Measurements from ENCODE around the gene MMP27. TPM values are rescaled to one million over a fixed set of nuclear protein-coding genes. Genes with fewer than 3 reads are reported as not detected.
"Not testable (repeated sequence)": the region's sequence is repeated elsewhere in the genome, so short reads cannot be mapped to it uniquely, and the experiment has no call there.

Gene MMP27, protein sequence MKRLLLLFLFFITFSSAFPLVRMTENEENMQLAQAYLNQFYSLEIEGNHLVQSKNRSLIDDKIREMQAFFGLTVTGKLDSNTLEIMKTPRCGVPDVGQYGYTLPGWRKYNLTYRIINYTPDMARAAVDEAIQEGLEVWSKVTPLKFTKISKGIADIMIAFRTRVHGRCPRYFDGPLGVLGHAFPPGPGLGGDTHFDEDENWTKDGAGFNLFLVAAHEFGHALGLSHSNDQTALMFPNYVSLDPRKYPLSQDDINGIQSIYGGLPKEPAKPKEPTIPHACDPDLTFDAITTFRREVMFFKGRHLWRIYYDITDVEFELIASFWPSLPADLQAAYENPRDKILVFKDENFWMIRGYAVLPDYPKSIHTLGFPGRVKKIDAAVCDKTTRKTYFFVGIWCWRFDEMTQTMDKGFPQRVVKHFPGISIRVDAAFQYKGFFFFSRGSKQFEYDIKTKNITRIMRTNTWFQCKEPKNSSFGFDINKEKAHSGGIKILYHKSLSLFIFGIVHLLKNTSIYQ
- total RNA-seq (2014; rRNA removed; shearing (Covaris generic)): not detected in 2 replicates

DNA sequence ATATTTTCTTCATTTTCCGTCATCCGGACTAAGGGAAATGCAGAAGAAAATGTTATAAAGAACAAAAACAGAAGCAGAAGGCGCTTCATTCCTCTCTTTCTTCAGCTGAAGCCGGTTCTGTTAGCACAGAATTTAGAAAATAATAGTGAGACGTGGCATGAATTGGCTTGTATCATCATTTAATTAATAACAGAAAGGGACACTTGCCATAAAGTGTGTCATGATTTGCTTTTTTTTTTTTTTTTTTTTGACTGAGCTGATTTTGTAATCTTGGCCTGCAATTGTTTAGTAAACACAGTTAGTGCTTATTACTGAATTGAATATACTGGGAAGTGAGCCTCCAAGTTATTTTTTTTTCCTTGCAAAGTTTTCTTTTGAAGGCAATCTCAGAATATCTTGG is at the start of gene MMP27:
MMP27 (minus strand) TSS at position 144 of the 400 bp plus-strand sequence; CDS start at position 89, 55 bp downstream.
- no peak for DNase-seq (ENCODE audit: low read depth)

DNA sequence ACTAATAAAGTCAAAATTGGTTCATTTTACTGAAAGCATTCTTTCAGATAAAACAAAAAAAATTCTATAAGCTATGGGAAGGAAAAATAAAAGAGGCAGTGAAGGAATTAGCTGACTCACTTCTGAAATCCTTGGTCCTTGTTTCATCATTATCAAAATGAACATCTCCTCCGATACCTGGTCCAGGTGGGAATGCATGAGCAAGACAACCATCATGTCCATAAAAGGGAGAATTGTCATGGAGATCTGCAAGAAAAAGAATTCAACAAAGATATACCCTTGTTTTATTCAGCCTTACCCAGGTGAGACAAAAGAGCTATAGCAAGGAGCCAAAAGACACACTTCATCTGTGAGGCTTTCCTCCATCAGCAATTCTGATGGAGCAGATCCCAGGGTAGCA is 47.7 kb upstream of the MMP27 start:
- DNase-seq (ENCODE audit: low read depth): no peak

DNA sequence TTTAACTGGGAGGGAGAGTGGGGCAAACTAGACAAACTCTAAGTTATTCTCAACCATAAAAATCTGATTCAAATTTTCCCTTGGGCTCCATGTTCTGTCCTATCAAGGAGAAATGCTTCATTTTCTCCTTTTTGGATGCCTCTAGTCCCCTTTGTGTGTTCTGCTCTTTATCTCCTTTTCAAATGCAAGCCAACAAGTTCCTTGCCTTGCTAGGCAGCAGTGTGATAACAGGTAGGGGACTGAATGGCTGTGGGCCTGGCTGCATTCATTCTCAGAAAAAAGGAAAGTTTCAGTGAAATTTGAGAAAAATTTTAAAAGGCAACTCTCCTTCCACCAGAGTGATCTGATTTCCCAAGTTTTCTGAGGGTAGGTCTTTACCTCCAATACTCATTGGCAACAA is 46.1 kb upstream of the MMP27 start:
- DNase-seq (ENCODE audit: low read depth): no peak

DNA sequence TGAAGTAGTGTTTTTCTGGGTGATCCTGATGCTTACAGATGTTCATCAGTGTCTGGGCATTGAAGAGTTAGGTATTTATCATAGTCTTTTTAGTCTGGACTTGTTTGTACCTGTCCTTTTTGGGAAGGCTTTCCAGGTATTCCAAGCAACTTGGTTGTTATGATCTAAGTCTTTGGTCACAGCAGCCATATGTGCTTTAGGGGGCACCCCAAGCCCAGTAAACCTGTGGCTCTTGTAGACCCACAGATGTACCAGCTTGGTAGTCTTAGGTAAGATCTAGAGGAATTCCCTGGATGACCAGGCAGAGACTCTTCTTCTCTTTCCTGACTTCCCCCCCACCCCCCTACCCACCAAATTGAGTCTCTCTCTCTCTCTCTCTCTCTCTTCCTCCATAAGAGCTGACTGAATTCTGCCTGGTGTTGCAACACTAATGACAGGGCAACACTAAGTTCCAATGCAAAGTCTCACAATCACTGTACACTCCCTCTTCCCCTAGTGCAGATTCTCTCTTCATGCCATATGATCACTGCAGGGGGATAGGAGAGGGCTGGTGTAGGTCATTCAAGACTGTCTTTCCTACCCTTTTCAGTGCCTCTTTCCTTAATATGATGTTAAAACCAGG is 43.6 kb upstream of the MMP27 start:
- no peak for DNase-seq (ENCODE audit: low read depth)

DNA sequence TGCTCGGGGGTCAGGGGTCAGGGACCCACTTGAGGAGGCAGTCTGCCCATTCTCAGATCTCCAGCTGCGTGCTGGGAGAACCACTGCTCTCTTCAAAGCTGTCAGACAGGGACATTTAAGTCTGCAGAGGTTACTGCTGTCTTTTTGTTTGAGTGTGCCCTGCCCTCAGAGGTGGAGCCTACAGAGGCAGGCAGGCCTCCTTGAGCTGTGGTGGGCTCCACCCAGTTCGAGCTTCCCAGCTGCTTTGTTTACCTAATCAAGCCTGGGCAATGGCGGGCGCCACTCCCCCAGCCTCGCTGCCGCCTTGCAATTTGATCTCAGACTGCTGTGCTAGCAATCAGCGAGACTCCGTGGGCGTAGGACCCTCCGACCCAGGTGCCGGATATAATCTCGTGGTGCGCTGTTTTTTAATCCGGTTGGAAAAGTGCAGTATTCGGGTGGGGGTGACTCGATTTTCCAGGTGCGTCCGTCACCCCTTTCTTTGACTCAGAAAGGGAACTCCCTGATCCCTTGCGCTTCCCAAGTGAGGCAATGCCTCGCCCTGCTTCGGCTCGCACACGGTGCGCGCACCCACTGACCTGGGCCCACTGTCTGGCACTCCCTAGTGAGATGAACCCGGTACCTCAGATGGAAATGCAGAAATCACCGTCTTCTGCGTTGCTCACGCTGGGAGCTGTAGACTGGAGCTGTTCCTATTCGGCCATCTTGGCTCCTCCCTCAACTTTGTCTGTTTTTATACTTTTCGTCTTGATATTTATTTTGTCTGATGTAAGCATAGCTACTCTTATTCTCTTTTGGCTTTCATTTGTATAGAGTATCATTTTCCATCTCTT is 41.4 kb upstream of the MMP27 start:
- DNase-seq (ENCODE audit: low read depth): not testable (repeated sequence)

DNA sequence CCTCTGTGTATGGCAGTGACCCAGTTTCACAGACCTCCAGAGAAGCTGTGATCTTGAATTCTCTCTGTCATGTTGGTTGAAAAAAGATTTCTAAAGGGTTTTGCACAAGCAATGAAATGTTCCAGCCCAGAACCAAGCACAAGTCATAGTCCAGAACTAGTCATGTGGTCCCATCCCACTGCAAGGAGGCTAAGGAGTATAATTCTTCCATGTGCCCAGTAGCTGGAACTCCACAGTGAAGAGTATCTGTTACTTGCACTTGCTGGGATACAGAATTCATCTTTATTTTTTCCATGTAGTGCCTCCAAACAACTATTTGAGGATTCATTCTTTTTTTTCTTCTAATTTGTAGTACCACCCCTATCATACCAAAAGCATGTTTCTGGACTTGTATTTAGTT is 29.1 kb upstream of the MMP27 start:
- peak; percentile 8 for DNase-seq (ENCODE audit: low read depth)

DNA sequence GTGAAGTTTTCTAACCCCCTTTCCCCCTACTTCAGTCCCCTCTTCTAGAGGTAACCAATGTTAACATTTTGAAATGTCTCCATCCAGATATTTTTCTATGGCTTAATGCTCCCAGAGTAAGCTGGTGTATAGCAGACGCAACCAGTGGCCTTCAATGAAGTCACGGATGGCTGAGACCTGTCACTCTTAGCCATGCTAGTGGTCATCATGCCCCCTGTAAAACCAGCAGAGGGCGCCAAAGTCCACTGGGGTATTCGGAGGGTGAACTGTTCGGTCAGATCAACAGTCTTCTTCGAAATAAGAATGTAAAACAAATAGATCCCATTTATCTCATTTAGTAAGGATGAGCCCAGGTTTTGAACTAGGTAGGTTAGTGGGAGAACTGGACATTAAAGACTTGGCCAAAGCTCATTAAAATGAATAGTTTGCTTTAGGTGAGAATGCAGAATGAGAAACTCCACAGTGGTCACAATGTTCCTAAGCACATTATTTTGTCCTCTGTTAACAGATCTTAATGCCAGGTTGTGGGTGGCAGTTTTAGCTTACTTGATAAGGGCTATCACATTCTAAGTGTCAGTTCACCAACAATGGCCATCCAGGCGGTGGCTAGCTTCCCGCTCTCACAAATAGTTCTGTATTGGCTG is 27.8 kb upstream of the MMP27 start:
- DNase-seq (ENCODE audit: low read depth): peak; percentile 67

DNA sequence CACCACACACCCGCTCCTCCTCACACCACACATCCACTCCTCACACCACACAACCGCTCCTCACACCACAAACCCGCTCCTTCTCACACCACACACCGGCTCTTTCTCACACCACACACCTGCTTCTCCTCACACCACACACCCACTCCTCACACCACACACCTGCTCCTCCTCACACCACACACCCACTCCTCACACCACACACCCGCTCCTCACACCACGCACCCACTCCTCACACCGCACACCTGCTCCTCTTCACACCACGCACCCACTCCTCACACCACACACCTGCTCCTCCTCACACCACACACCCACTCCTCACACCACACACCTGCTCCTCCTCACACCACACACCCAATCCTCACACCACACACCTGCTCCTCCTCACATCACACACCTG is 25.4 kb upstream of the MMP27 start:
- not testable (repeated sequence) for DNase-seq (ENCODE audit: low read depth)

DNA sequence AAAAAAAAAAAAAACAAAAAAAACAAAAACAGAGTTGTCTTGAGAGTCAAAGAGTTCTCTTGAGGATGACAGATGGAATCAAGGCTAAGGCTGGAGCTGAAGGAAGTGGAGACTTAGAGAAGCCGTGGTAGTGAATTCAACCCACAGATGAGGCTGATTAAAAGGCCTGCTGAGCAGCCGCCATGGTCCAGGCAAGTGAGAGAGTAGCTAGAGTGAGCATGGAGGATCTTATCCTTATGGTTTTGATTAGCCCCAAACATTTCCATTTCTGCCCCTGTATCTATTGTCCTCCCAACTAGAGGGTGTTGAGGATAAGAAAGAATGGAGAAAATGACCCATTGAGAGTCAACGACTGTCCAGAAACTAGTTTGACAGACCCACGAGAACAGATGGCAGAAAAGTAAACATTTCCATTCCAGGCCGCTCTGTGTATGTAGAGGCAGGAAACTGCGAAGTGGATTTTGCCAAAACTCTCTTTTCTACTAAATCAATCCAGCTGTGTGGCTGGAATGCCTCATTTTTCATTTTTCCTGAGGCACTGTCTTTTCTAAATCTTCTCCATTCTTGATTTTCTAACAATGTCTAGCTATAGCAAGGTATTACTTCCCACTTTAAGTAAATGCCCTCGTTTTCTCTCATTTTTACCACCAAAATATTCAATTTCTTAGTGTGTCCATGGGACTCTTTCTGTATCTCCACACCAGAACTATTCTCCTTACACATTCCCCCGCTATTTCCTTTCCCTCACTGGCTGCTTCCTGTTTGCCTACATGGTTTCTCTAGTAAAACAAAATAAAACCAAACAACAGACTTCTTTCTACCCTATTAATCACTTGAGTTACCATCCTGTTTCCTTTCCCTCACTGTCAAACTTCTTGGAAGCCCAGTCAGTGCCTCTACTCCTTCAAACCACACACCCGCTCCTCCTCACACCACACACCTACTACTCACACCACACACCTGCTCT is 24.6 kb upstream of the MMP27 start:
- DNase-seq (ENCODE audit: low read depth): peak; percentile 32

DNA sequence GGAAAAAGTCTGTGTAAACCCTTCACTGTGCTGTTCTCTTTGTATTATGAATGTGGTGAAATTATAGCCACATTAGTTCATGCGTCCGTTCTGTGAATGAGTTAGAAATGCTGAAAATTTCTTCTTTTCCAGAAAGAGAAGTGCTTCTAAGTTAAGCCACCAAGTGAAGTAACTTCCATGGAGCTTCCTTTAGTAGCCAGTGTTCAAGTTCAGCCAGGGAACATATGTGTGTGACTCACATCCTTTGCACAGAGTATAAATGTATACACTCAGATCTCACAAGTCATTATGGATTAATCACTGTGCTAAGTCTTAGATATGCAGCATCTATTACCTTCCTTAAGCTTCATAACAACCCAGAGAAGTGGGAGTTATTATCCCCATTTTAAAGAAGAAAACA is 22.3 kb upstream of the MMP27 start:
- DNase-seq (ENCODE audit: low read depth): no peak

DNA sequence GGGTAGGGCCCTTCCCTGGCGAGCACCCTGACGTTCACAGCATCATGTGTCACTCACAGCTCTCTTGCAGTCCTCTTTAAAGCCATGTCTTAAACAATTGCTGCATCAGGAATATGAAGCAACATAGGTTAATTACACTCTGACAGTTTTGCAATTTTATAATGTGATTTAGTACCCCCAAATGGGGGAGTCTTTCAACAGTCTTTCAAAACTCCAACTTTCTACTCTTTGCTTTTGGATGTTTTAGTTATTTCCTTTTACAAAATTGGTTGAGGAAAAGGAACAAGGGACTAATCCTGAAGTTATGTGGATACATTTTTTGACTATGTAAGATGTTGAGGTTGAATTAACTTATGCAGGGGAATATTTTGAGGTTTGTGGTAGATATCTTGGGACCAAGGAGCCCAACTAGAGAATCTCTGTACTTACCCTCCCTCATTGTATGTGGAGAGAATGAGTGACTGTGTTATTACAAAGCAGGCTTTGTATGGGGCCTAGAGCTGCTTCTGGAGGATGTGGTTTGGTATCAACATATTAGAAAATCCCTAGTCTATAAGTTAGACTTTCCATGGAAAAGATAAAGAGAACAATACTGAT is 19.4 kb upstream of the MMP27 start, which contains the start of gene MMP8:
MMP8 (minus strand) TSS at position 51 of the 597 bp plus-strand sequence. CDS start 99 bp downstream, outside the sequence.
- DNase-seq (ENCODE audit: low read depth): no peak

DNA sequence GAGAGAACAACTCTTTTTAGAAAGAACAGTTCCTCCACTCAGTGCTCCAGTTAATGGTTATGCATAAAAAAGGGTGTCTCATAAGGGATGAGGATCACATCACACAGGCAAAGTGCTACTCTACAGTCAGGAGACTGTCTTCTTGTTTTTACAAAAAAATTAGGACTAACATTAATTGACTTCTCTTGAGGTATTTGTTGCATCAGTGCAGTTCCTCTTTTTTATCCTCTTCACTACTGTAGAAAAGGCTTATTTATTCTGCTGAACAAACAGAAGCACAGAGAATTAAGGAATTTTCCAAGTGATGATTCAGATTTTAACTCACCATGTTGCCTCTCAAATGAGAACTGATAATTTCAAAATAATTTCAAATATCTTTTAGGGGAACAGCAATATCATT is 17.3 kb upstream of the MMP27 start:
- DNase-seq (ENCODE audit: low read depth): no peak

DNA sequence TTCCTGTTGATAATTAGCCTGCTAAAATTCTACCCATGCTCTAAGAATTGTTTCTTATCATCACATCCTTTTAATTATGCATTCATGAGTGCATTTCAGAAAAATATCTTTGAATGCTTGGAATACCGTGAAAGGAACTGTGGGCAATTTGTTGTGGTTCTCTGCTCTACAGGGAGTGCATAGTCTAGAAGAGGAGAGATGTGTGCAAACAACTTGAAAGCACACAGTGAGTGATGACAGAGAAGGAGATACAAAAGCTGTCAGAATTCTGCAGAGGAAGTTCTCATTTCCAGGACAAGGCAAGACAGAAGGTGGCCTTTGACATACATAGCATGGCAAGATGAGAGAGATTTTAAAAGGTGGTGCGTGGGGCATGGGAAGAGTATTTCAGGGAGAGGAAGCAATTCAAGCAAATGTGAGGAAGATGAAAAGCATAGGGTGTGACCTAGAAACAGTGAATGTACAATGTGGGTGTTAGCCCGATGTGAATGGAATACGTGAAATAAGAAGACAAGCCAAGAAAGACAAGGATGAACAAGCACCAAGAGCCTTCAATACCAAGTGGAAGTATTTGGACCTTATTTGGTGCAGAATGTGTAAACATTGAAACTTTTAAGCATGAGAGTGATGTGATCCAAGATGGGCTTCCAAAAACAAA is 14.2 kb upstream of the MMP27 start:
- DNase-seq (ENCODE audit: low read depth): no peak

DNA sequence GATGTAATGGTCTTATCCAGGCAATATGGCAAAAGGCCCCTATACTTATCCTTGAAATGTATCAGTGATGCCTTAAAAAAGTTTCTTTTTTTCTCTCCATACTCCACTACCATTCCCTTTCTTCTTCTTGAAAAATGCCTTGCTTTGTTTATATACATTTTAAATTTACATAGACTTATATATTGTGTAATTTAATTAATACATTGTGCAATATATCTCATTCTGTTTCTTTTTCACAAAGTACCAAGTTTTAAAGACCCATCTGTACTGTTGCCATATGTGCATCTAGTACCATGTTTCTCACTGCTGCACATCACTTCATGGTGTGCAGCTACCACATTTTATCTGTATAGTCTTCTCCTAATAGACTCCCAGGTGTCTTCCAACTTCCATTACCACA is 11.7 kb upstream of the MMP27 start:
- no peak for DNase-seq (ENCODE audit: low read depth)

DNA sequence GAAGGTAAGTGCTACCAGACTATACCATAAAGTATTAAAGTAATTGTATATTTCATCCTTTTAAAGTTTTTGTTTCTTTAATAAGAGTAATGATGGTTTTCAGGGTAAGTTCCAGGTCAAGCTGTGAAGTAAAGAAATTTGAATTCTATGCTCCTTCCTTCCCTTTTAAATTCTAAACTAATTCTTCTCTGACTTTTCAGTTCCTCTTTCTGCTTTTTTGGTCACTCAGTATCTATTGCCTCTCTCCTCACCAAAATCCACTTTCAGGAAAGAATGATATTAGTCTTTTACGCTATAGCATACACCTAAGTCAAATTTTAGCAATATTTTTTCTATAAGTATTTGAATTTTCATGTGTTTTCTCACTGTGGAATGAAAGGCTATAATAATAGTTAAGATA is 11.0 kb upstream of the MMP27 start:
- DNase-seq (ENCODE audit: low read depth): no peak

DNA sequence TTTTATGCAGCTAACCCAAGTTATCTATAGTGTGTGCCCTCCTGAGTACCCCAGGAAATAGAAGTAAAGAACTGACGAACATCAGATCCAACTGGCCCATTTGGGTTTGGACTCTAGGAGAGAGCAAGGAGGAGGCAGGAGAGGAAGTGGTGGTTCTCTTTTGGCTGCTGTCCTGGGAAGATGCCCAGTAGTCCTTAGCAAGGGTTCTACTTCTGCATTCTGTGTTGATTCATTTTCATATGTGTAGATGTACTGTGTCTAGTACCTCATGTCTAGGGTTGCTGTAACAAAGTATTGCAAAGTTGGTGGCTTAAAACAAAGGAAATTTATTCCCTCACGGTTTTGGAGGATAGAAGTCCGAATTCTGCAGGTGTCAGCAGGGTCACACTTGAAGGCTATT is 6.6 kb upstream of the MMP27 start:
- DNase-seq (ENCODE audit: low read depth): no peak

DNA sequence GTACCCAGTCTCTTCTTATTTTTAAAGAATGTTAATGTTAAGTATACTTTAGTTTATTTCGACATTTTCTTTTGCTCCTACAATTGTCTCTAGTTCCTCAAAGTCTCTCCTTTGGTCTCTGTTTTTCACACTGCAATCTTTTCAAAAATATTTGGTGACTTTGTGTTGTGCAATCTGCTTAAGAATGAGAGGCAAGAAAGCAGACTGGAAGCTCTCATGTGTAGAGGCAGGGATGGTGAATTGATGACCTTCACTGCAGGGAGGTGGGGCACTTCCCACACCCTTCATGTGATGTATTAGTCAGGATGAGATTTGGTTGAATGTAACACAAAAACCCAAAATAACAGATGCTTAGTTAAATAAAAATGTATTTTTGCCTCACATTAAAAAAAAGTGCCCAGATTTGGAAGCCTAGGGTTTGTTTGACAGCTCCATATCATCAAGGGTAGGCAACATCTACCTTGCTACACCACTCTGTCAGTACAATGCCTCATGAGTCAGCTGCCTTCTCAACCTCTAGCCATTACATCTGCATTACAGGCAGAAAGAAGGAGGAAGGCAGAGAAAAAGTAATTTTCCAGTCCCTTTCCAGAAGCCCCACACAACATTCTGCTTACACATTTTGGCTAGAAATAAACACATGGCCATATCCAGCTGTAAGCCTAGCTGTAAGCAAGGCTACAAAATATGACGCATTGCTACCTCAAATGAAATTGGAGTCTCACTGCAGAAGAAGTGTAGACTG is 3.8 kb upstream of the MMP27 start:
- DNase-seq (ENCODE audit: low read depth): no peak

DNA sequence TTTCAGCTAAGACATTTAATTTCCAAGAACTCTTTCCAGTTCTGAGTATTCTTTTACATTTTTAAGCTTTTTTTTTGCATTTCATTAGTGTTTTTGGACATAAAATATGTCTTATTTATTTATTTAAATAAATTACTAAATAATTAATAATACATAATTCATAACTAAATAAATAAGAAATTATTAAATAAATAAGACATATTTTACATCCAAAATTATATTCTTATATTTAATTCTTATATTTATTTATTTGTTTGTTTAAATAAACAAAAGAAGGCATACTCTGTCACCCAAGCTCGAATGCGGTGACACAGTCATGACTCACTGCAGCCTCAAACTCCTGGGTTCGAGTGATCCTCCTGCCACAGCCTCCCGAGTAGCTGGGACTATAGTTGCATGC is 3.1 kb upstream of the MMP27 start:
- DNase-seq (ENCODE audit: low read depth): no peak

DNA sequence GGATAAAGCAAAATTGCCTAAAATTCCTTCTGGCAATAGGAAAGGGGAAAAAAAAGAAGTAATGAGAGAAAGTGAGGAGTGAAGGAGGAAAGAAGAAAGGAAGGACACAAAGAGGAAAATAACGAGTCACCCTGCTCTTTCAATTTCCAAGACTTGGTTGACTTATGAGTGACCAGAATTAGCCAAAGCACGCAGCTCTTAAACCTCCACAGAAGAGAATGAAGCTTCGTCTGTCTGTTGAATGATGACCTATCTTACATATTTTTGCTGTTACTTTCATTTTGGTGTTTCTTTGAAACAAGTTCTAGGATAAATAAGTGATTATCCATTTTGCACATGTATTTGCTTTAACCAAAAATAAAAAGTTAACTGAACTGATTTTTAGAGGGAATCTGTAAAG is 728 bp downstream of the MMP27 start:
- no peak for DNase-seq (ENCODE audit: low read depth)
